Left lung (tissue), 10 donors: ENCODE data around the gene EML1. TPM values are rescaled to one million over a fixed set of nuclear protein-coding genes. Genes with fewer than 3 reads are reported as not detected.

Experiments
- ATAC-seq: fragments of 200-7000 bp; cut with Tn5 transposase; one replicate; pipeline ENCODE4 v1.9.1; 2020; ENCODE audit warnings: moderate library complexity
- DNase-seq, 4 donors: peaks; one replicate each; pipeline ENCODE4 v3.0.0-alpha.2; 2013 to 2020
- H3K27ac ChIP-seq, 2 donors: fragments of 200-600 bp; sonication (generic) in 1 of 2; one replicate each; pipeline versions ENCODE4 v1.5.0 to v1.8.0; 2020 to 2021
- H3K27me3 ChIP-seq, 2 donors: fragments of 200-600 bp; sonication (generic) in 1 of 2; one replicate each; pipeline versions ENCODE4 v1.5.0 to v1.8.0; 2020 to 2021
- H3K36me3 ChIP-seq, 2 donors: fragments of 200-600 bp; sonication (generic) in 1 of 2; one replicate each; pipeline versions ENCODE4 v1.5.0 to v1.8.0; 2020 to 2021
- H3K4me1 ChIP-seq, 2 donors: fragments of 200-600 bp; one replicate each; pipeline ENCODE4 v1.8.0; 2021
- H3K4me3 ChIP-seq, 2 donors: fragments of 200-600 bp; sonication (generic) in 1 of 2; one replicate each; pipeline versions ENCODE4 v1.5.0 to v1.8.0; 2020 to 2021; ENCODE audit warnings: mild to moderate bottlenecking in 1 of 2
- H3K9me3 ChIP-seq, 2 donors: fragments of 200-600 bp; sonication (generic) in 1 of 2; one replicate each; pipeline versions ENCODE4 v1.5.0 to v1.8.0; 2020 to 2021
- CTCF ChIP-seq, 2 donors: fragments of 200-600 bp; sonication (generic) in 1 of 2; IDR thresholded peaks; one replicate each; pipeline versions ENCODE4 v1.5.0 to v1.8.0; 2021; ENCODE audit warnings: antibody characterized with exemption in 2 of 2
- intact Hi-C, 2 donors: fragments of 100-400 bp; cut with DNase I; formaldehyde crosslinking; loops; one replicate each; pipeline versions ENCODE4 v1.11.2 to v1.14.2; 2022
- polyA plus RNA-seq, 6 donors: library from polyadenylated mRNA; unstranded; fragments of 120-200 nt; gene quantifications; one replicate each; pipeline ENCODE4 v1.2.1, GENCODE V29; 2013; ENCODE audit not compliant: insufficient read length in 6 of 6
- total RNA-seq, 2 donors: library from RNA; stranded (reverse); fragmentation: NEBNext Ultra II Directional; extraction: Animal tissue kit (Norgen Biotek cat#: 25700); gene quantifications; one replicate each; pipeline ENCODE4 v1.2.1, GENCODE V29; 2021
- donor health status: DM: no; HTN: yes; CAD: no.
- donor health status: DM: no; HTN: no; CAD: no.

EML1 gene
- total and polyA plus RNA-seq, 8 donors, result 24.6 to 48.6 (median 42.2) TPM

DNA sequence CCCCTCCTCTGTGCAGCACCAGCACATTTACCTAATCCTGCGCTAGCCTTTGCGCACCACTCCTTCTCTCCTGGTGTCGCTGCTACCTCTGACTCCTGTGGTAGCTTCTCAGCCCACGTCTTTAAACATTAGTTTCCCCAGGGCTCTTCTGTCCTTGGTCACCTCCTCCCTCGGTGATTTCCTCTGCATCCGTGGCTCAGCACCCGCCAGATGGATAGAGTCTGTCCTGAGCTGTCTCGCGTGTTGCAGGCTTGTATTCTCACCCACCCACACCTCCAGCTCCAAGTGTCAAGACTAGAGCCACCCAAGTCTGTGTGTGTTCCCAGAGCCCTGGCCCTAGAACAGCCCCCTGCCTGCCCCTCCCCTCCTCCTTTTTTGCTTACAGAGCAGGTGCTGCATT is 83.2 kb downstream of the EML1 start:
- H3K27ac ChIP-seq, result no peak overlapping the region
- intact Hi-C loops, result no loop called here
- H3K36me3 ChIP-seq, result no peaks in the 10 kb centered on the region
- H3K27me3 ChIP-seq, result no peaks in the 10 kb centered on the region
- TF ChIP-seq CTCF (IDR thresholded peaks at IDR 0.05), result no peak
- no peaks in the 10 kb centered on the region for H3K9me3 ChIP-seq
- DNase-seq (no peak), ATAC-seq (no peak)
- H3K4me3 ChIP-seq, result no peak overlapping the region
- no peaks in the 10 kb centered on the region for H3K4me1 ChIP-seq

DNA sequence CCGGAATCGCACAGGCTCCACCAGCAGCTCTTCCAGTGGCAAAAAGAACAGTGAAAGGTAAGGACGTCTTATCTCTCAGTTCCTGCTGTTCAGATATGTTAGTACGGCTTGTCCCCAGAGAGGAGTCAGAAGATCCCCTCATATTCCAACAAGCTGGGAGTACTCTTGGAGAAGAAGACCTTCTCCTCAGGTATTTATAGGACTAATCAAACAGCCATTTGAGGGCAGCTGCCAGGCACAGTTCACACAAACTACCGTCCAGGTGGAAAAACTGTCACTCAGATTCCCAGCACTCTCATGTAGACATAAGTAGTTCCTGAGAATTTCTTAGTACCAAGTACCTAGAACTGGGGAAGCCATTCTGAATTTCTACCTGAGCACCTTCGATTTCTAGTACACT is 85.3 kb downstream of the EML1 start:
- no peaks in the 10 kb centered on the region for H3K4me1 ChIP-seq
- no peak for TF ChIP-seq CTCF (IDR thresholded peaks at IDR 0.05)
- no peak overlapping the region for H3K27ac ChIP-seq
- ATAC-seq (no peak), DNase-seq (no peak)
- no peaks in the 10 kb centered on the region for H3K9me3 ChIP-seq
- no peaks in the 10 kb centered on the region for H3K36me3 ChIP-seq
- intact Hi-C loops, result no loop called here
- no peaks in the 10 kb centered on the region for H3K27me3 ChIP-seq
- H3K4me3 ChIP-seq, result no peak overlapping the region

DNA sequence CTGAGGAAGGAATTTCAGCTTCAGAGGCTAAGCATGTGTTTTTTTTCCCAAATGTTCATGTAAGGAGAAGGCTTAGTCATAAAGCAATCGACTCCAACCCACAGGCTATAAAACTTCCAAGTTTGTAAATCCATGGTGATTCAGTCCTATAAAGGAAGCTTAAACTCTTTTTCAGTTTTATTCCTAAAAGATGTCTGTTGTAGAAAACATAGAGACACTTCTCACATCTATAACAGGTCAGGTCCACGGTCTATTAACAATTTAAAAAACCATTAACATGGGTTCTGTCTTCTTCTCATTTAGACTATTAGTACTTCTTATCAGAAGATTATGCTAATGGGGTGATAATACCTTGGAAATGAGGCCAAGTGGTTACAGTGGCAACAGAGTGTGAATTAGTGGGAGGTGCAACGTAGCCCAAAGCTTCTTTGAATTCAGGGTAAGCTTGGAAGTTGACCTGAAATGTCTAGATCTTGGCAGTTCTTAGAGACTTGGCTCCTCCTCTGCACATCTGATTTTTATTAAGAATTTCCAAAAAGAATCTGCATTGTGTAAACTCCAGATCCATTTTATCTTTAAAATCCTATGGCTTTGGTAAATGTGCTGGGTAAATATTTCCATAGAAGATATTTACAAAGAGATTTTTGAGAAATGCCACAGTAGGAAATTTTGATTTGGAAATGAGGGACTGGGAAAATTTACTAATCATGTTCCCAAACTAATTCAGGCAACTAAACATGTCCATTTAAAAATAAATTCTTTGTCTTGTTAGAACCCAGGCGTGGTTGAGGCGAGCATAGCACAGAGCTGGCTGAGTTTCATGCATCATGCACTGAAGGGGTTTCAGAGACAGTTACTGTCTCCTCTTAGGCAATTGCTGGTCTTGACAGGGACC is 86.4 kb downstream of the EML1 start:
- DNase-seq (peak in 2 of 4 donors; percentile 19 to 28), ATAC-seq (peak; percentile 66)
- Histone ChIP-seq H3K4me1 (no peaks in the 10 kb centered on the region), H3K9me3 (no peaks in the 10 kb centered on the region), H3K36me3 (no peaks in the 10 kb centered on the region), H3K27me3 (no peaks in the 10 kb centered on the region), H3K4me3 (no peak overlapping the region), H3K27ac (peak overlapping the region in 1 of 2 donors; percentile 55)
- intact Hi-C loops, result no loop called here
- TF ChIP-seq CTCF (IDR thresholded peaks at IDR 0.05), result no peak

- DNase-seq (no peak), ATAC-seq (no peak)
- no peak overlapping the region for H3K27ac ChIP-seq
- no peak overlapping the region for H3K4me3 ChIP-seq
- intact Hi-C loops, result no loop called here
- no peaks in the 10 kb centered on the region for H3K27me3 ChIP-seq
- no peaks in the 10 kb centered on the region for H3K4me1 ChIP-seq
- no peaks in the 10 kb centered on the region for H3K9me3 ChIP-seq
- no peak for TF ChIP-seq CTCF (IDR thresholded peaks at IDR 0.05)
- no peaks in the 10 kb centered on the region for H3K36me3 ChIP-seq
Observed at GRCh38 chr14:99880651-99881420, 87.6 kb downstream of the EML1 start.
